Esophagus (tissue), 2 donors: Measurements from ENCODE around the gene PPARG. TPM values are rescaled to one million over a fixed set of nuclear protein-coding genes. Genes with fewer than 3 reads are reported as not detected.
"Not testable (repeated sequence)": the region's sequence is repeated elsewhere in the genome, so short reads cannot be mapped to it uniquely, and the experiment has no call there.

Experiments
- H3K27ac ChIP-seq, 2 donors: one replicate each; pipeline ENCODE4 v1.5.1; 2013; ENCODE audit warnings: low read depth in 2 of 2, mild to moderate bottlenecking in 2 of 2, inconsistent platforms in 1 of 2, low read length in 1 of 2, moderate library complexity in 1 of 2
- H3K27me3 ChIP-seq, 2 donors: one replicate each; pipeline ENCODE4 v1.6.1; 2013; ENCODE audit warnings: low read length in 2 of 2, control low read depth in 1 of 2, mild to moderate bottlenecking in 1 of 2; ENCODE audit not compliant: insufficient read depth in 2 of 2, control insufficient read depth in 1 of 2
- H3K36me3 ChIP-seq, 2 donors: one replicate each; pipeline ENCODE4 v1.6.1; 2013; ENCODE audit warnings: low read length in 1 of 2; ENCODE audit not compliant: control insufficient read depth in 2 of 2, insufficient read depth in 2 of 2
- H3K4me1 ChIP-seq, 2 donors: one replicate each; pipeline ENCODE4 v1.6.1; 2013; ENCODE audit warnings: low read length in 1 of 2; ENCODE audit not compliant: control insufficient read depth in 2 of 2, insufficient read depth in 2 of 2
- H3K4me3 ChIP-seq, 2 donors: one replicate each; pipeline ENCODE4 v1.5.1; 2013; ENCODE audit warnings: low read length in 2 of 2, mild to moderate bottlenecking in 2 of 2, low read depth in 1 of 2, moderate library complexity in 1 of 2
- H3K9me3 ChIP-seq, 2 donors: one replicate each; pipeline ENCODE4 v1.6.1; 2013; ENCODE audit warnings: mild to moderate bottlenecking in 2 of 2, low read depth in 1 of 2, low read length in 1 of 2, moderate library complexity in 1 of 2; ENCODE audit not compliant: control insufficient read depth in 2 of 2, insufficient read depth in 1 of 2
- WGBS, 2 donors: extraction: QIAGEN DNeasy Blood & Tissue Kit; methylation state at CpG; one replicate each; pipeline ENCODE4 v1.1.7; 2013; 5-methylcytosine and 5-hydroxymethylcytosine counted together
- polyA plus RNA-seq, 2 donors: library from polyadenylated mRNA; stranded (reverse); fragments of 200-250 nt; gene quantifications; one replicate each; pipeline ENCODE4 v1.2.3, GENCODE V29; 2013
- donor health status: healthy with polysubstance abuse.
- donor health status: Bipolar disorder and iron deficiency.

Gene PPARG
- polyA plus RNA-seq, 2 donors = 2.6 to 3.4 TPM

GRCh38 chr3:12469222-12469621 is 180.4 kb downstream of the PPARG start:
- WGBS, 2 donors = 71 to 96% methylated on average over 7 of the region's 7 CpGs

GRCh38 chr3:12470111-12470510 is 181.2 kb downstream of the PPARG start:
- Histone ChIP-seq H3K9me3 (no peaks in the 10 kb centered on the region), H3K4me3 (no peak overlapping the region), H3K36me3 (no peaks in the 10 kb centered on the region), H3K4me1 (no peaks in the 10 kb centered on the region), H3K27ac (no peak overlapping the region), H3K27me3 (no peaks in the 10 kb centered on the region)
- WGBS, 2 donors = 82 to 94% methylated on average over 5 of the region's 5 CpGs

More at GRCh38 chr3:12469222-12469621, 180.4 kb downstream of the PPARG start:
- H3K36me3 ChIP-seq, H3K27ac ChIP-seq, H3K4me3 ChIP-seq, H3K9me3 ChIP-seq, H3K4me1 ChIP-seq, H3K27me3 ChIP-seq: not testable (repeated sequence)

- Histone ChIP-seq H3K27me3 (no peaks in the 10 kb centered on the region), H3K36me3 (no peaks in the 10 kb centered on the region), H3K27ac (no peak overlapping the region), H3K9me3 (no peaks in the 10 kb centered on the region), H3K4me1 (no peaks in the 10 kb centered on the region), H3K4me3 (no peak overlapping the region)
- WGBS, 2 donors = 92 to 95% methylated on average over 3 of the region's 3 CpGs
Measured at GRCh38 chr3:12470680-12471079, 181.8 kb downstream of the PPARG start.

GRCh38 chr3:12471241-12471640 is 182.4 kb downstream of the PPARG start:
- Histone ChIP-seq H3K4me3 (no peak overlapping the region), H3K36me3 (no peaks in the 10 kb centered on the region), H3K9me3 (no peaks in the 10 kb centered on the region), H3K27me3 (no peaks in the 10 kb centered on the region), H3K4me1 (peaks cover 0 to 1% of the 10 kb centered on the region in 2 donors), H3K27ac (no peak overlapping the region)
- WGBS, 2 donors = 41 to 55% methylated on average over 11 of the region's 11 CpGs

DNA sequence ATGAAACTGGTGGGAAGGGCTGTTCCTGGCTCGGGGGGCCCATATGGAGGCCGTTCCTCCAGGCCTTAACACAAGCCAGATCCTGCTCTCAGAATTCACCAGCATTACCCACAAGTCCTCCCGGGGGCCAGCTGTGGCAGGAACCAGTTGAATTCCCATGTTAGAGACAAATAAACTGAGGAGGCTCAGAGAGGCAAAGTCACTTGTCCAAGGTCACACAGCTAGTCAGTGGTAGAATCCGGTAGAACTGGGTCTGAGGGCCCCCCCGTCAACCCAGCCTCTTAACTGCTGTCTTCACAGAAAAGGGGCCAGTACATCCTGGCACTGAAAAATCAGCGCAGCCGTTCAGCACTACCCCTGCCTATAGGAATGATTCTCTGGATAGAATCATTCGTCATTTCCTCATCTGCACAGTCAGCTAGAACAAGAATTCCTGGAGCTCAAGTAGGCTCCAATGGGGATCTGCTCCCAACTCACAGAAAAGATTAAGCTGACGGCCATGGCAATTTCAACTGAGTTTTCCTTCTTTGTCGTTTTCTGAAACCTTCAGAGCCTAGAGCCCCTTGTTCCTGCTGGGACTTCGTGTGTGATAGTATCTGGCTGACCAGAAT is 183.2 kb downstream of the PPARG start:
- H3K9me3 ChIP-seq = no peaks in the 10 kb centered on the region
- peaks cover 0 to 1% of the 10 kb centered on the region in 2 donors for H3K4me1 ChIP-seq
- H3K36me3 ChIP-seq = no peaks in the 10 kb centered on the region
- H3K27me3 ChIP-seq = no peaks in the 10 kb centered on the region
- no peak overlapping the region for H3K4me3 ChIP-seq
- H3K27ac ChIP-seq = no peak overlapping the region
- WGBS, 2 donors = 86 to 92% methylated on average over 11 of the region's 11 CpGs

DNA sequence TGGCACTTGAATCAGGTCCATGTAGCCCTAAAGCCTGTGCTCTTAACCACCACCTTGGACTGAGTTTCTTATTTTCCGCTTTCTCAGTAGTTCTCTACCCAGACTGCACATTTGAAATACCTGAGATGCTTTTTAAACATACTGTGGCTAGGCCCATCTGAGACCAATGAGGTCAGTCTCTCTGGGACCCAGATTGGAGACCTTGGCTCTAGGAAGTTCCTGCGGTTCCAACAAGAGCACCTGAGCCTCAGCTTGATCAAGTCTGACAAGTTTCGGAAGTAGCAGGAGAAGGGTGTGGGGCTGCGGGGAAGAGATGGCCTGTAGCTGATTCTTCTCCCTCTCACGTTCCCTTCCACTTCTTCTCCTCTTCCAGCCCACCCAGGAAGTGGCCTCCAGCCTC is 183.9 kb downstream of the PPARG start:
- Histone ChIP-seq H3K4me3 (no peak overlapping the region), H3K9me3 (no peaks in the 10 kb centered on the region), H3K36me3 (no peaks in the 10 kb centered on the region), H3K27ac (no peak overlapping the region), H3K4me1 (peaks cover 0 to 1% of the 10 kb centered on the region in 2 donors), H3K27me3 (no peaks in the 10 kb centered on the region)
- WGBS, 2 donors = 85 to 88% methylated on average over 5 of the region's 5 CpGs

- no peaks in the 10 kb centered on the region for H3K36me3 ChIP-seq
- H3K27ac ChIP-seq = no peak overlapping the region
- no peak overlapping the region for H3K4me3 ChIP-seq
- 84 to 88% methylated on average over 9 of the region's 9 CpGs for WGBS, 2 donors
- H3K27me3 ChIP-seq = no peaks in the 10 kb centered on the region
- H3K9me3 ChIP-seq = no peaks in the 10 kb centered on the region
- peaks cover 0 to 1% of the 10 kb centered on the region in 2 donors for H3K4me1 ChIP-seq
Measured at GRCh38 chr3:12473511-12473910, 184.6 kb downstream of the PPARG start.

DNA sequence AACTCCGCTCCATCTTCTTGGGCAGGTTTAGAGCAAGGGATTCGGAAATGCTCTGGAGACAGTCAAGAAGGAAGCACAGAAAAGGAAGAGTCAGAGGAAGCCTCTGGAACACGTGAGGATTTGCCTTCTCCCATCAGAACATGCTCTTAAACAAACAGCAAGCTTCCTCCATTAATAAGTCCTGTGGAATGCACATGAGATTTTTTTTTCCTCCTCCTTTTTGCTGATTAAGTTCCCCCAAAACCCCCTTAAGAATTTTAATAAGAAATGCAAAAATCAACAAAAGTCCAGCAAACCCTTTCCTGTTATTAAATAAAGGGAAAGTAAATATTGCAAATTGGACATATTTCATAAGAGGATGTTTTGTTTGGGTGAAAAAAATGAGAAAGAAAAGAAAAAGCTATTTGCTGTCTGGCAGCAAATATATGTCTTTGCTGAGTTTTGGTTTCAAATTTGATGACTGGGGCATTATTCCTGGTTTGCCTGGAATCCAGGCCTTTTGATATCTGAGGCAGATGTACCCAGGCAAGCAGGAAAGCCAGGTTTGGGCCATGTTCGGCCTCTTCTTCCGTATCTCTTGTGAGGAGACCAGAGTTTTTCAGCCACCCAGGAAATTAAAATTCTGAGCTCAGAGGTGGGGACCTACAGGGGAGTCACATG is 187.5 kb downstream of the PPARG start:
- peaks cover 0 to 4% of the 10 kb centered on the region in 2 donors for H3K4me1 ChIP-seq
- H3K27me3 ChIP-seq = no peaks in the 10 kb centered on the region
- no peaks in the 10 kb centered on the region for H3K9me3 ChIP-seq
- no peak overlapping the region for H3K4me3 ChIP-seq
- WGBS, 2 donors = 69 to 70% methylated on average over 5 of the region's 5 CpGs
- no peaks in the 10 kb centered on the region for H3K36me3 ChIP-seq
- no peak overlapping the region for H3K27ac ChIP-seq

GRCh38 chr3:12477256-12477655 is 188.4 kb downstream of the PPARG start:
- no peak overlapping the region for H3K4me3 ChIP-seq
- no peaks in the 10 kb centered on the region for H3K36me3 ChIP-seq
- H3K27ac ChIP-seq = no peak overlapping the region
- H3K27me3 ChIP-seq = no peaks in the 10 kb centered on the region
- peaks cover 0 to 4% of the 10 kb centered on the region in 2 donors for H3K4me1 ChIP-seq
- no peaks in the 10 kb centered on the region for H3K9me3 ChIP-seq
- WGBS, 2 donors = 86 to 93% methylated on average over 5 of the region's 5 CpGs

DNA sequence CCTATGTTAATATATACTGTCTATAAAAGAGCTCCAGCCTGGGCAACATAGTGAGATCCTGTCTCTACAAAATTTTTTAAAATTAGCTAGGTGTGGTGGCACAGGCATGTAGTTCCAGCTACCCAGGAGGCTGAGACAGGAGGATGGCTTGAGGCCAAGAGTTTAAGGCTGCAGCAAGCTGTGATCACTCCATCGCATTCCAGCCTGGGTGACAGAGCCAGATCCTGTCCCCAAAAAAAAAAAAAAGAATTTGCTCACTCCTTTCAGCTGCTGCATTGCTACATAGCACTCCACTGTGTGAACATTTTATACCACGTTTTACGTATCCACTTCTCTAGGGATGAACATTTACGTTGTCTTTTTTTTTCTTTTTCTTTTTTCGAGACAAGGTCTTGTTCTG is 189.5 kb downstream of the PPARG start:
- H3K27ac ChIP-seq = no peak overlapping the region
- 83 to 84% methylated on average over 5 of the region's 5 CpGs for WGBS, 2 donors

More for the DNA sequence above, 189.5 kb downstream of the PPARG start:
- H3K4me3 ChIP-seq = no peak overlapping the region
- H3K27me3 ChIP-seq = no peaks in the 10 kb centered on the region
- no peaks in the 10 kb centered on the region for H3K36me3 ChIP-seq
- H3K4me1 ChIP-seq = peaks cover 0 to 5% of the 10 kb centered on the region in 2 donors
- no peaks in the 10 kb centered on the region for H3K9me3 ChIP-seq
